ENCODE measurements around the gene VAV2.
"Not testable (repeated sequence)": the region's sequence is repeated elsewhere in the genome, so short reads cannot be mapped to it uniquely, and the experiment has no call there.

The VAV2 gene

GRCh38 chr9:133897675-133898074 is 94.4 kb downstream of the VAV2 start:
- in situ Hi-C loops (cut with MboI; ENCODE audit: low sequenced_read_pairs), result no loop called here

DNA sequence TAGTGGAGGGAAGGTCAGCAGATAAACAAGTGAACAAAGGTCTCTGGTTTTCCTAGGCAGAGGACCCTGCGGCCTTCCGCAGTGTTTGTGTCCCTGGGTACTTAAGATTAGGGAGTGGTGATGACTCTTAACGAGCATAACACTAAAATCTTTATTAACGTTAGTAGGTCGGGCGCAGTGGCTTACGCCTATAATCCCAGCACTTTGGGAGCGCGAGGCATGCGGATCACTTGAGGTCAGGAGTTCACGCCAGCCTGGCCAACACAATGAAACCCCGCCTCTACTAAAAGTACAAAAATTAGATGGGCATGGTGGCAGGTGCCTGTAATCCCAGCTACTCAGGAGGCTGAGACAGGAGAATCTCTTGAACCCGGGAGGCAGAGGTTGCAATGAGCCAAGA is 96.1 kb downstream of the VAV2 start:
- in situ Hi-C loops (cut with MboI; ENCODE audit: low sequenced_read_pairs), result not testable (repeated sequence)

DNA sequence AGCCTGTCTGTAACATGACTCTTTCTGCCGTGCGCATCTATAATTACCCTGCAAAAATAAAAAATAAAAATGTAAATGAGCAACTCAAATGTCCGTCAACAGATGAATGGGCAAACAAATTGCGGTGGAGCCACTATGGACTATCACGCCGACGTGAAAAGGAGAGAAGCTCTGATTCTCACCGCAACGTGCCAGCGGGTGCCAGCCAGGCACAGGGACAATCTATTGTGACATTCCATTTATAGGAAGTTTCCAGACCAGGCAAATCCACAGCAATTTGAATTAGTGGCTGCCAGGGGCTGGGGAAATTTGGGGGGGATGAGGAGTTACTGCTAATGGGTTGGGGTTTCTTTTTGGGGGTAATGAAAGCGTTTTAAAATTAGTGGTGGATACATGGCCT is 96.8 kb downstream of the VAV2 start:
- in situ Hi-C loops (cut with MboI; ENCODE audit: low sequenced_read_pairs), result no loop called here

GRCh38 chr9:133894377-133895321 is 97.5 kb downstream of the VAV2 start:
- in situ Hi-C loops (cut with MboI; ENCODE audit: low sequenced_read_pairs), result no loop called here

GRCh38 chr9:133893191-133893994 is 98.7 kb downstream of the VAV2 start:
- in situ Hi-C loops (cut with MboI; ENCODE audit: low sequenced_read_pairs), result no loop called here

GRCh38 chr9:133892193-133892920 is 99.8 kb downstream of the VAV2 start:
- in situ Hi-C loops (cut with MboI; ENCODE audit: low sequenced_read_pairs), result no loop called here

GRCh38 chr9:133891741-133892140 is 100.4 kb downstream of the VAV2 start:
- in situ Hi-C loops (cut with MboI; ENCODE audit: low sequenced_read_pairs), result no loop called here

- in situ Hi-C loops (cut with MboI; ENCODE audit: low sequenced_read_pairs), result no loop called here
Observed at GRCh38 chr9:133890583-133890982, 101.5 kb downstream of the VAV2 start.

GRCh38 chr9:133889584-133890301 is 102.4 kb downstream of the VAV2 start:
- in situ Hi-C loops (cut with MboI; ENCODE audit: low sequenced_read_pairs), result no loop called here

GRCh38 chr9:133888809-133889491 is 103.2 kb downstream of the VAV2 start:
- in situ Hi-C loops (cut with MboI; ENCODE audit: low sequenced_read_pairs), result no loop called here

- in situ Hi-C loops (cut with MboI; ENCODE audit: low sequenced_read_pairs), result no loop called here
Observed at GRCh38 chr9:133888048-133888808, 103.9 kb downstream of the VAV2 start.

- in situ Hi-C loops (cut with MboI; ENCODE audit: low sequenced_read_pairs), result no loop called here
Observed at GRCh38 chr9:133887540-133888047, 104.5 kb downstream of the VAV2 start.

DNA sequence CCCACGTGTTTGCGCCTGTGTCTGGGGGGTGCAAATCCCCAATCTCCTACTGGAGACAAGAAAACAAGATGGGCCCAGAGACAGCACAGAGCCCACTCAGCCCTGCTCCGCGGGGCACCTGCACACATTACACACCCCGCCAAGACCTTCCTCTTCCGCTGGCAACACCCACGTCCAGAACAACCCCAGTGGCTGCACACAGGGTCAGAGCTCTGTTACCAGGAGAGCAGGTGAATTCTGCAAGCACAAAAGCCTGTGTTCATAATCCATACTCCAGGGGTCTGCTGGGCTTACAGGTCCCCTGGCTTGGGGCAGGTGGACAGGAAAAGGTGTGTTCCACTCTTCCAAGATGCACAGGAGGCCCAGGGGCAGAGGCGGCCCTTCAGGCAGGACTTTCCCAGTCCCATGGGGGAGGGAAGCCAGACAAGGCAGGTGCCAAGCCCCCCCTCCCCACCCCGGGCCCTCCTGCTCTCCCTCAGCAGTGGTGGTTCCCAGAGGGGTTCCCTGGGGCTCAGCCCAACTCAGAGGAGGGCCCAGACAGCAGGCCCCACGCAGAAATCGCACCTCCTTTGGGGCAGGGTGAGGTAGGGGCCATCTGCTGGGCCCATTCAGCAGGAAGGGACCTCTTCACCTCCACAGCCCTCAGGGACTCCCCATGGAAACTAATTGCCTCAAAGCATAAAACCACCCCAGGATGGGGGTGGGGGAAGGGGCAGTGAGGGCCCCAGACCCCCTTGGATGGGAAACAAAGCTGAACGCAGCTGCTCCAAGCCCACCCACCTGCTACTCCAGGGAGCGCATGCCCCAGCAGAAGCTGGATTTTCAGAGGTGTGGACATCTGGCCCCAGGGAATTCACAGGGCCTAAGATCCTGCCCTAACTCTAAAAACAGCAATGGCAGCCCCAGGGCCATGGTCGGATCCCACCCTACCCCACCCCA is 105.3 kb downstream of the VAV2 start:
- in situ Hi-C loops (cut with MboI; ENCODE audit: low sequenced_read_pairs), result no loop called here

- in situ Hi-C loops (cut with MboI; ENCODE audit: low sequenced_read_pairs), result no loop called here
Observed at GRCh38 chr9:133884907-133885744, 107.0 kb downstream of the VAV2 start.

DNA sequence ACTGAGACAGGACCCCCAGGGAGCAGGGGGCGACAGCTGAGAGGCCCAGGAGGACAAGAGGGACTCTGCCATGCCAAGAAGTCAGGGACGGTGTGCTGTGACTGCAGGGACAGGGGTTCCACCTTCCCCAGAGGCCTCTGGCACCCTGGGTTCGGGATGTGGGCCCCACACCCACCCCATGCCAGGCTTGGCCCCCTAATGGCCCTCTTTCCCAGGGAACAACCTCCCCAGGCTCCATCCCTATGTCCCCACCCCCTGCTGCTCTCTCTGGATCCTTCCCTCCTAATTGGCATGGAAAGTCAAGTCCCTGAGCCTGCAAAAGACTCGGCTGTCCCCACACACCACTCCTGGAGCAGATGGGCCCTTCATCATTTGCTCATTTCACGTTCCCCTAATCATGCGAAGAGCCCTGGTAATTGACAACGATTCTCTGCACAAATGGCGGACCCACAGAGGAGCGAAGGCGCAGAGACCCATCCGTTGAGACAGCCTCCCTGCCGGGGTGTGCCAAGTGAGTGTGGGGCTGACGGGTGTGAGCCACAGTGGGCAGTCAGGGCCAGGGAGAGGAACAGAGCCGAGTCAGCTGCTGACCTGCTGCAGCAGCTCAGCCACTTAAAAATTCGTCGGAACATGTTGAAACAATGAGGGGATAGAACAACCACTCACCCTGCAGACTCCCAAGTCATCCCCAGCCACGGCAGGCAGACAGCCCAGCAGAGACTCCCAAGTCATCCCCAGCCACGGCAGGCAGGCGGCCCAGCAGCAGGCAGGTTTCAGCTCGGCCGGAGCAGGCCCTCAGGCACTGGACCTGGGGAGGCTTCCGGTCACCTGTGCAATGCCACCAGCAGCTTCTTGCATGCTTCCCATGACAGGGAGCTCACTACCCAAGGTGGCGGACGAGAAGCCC is 109.0 kb downstream of the VAV2 start:
- in situ Hi-C loops (cut with MboI; ENCODE audit: low sequenced_read_pairs), result no loop called here

Measured in HL-60/S4 treated with retinoic acid at 250 ng/mL for 4 days and 3 days (cell line).